Neural crest cell (in vitro differentiated cells): ENCODE measurements around the gene HAS3. TPM values are rescaled to one million over a fixed set of nuclear protein-coding genes. Genes with fewer than 3 reads are reported as not detected.
"Not testable (repeated sequence)": the region's sequence is repeated elsewhere in the genome, so short reads cannot be mapped to it uniquely, and the experiment has no call there.

Source experiments
- DNase-seq: peaks from one replicate; pipeline ENCODE4 v3.0.0; 2021; ENCODE audit warnings: low read depth, mixed read lengths, low spot score
- H3K27ac Mint-ChIP-seq: one replicate; pipeline ENCODE4 v1.8.0; 2021; ENCODE audit warnings: mild to moderate bottlenecking, mixed read lengths; ENCODE audit not compliant: unreplicated experiment
- H3K27me3 Mint-ChIP-seq: 2 replicates; pipeline ENCODE4 v1.8.0; 2021; ENCODE audit warnings: low read depth, mild to moderate bottlenecking, mixed read lengths
- H3K36me3 Mint-ChIP-seq: 2 replicates; pipeline ENCODE4 v1.8.0; 2021; ENCODE audit warnings: low read depth, mild to moderate bottlenecking, mixed read lengths
- H3K4me1 Mint-ChIP-seq: 2 replicates; pipeline ENCODE4 v1.8.0; 2021; ENCODE audit warnings: mixed read lengths
- H3K4me3 Mint-ChIP-seq: one replicate; pipeline ENCODE4 v1.8.0; 2021; ENCODE audit warnings: mild to moderate bottlenecking, mixed read lengths
- H3K9me3 Mint-ChIP-seq: 2 replicates; pipeline ENCODE4 v1.8.0; 2021; ENCODE audit warnings: mixed read lengths
- long read RNA-seq: library from polyadenylated mRNA; unstranded; transcript quantifications from one replicate; pipeline ENCODE4 v2.0.0, GENCODE V29; 2020
- total RNA-seq: library from RNA; stranded (reverse); gene quantifications from 2 replicates; pipeline ENCODE4 v1.2.1, GENCODE V29; 2021
- TF ChIP-seq, protein P1 (sequence below): fragments of 200-600 bp; sonication (generic); conservative IDR thresholded peaks from 2 replicates; pipeline ENCODE4 v1.5.0; 2021; ENCODE audit warnings: antibody characterized with exemption, mild to moderate bottlenecking

The HAS3 gene, protein sequence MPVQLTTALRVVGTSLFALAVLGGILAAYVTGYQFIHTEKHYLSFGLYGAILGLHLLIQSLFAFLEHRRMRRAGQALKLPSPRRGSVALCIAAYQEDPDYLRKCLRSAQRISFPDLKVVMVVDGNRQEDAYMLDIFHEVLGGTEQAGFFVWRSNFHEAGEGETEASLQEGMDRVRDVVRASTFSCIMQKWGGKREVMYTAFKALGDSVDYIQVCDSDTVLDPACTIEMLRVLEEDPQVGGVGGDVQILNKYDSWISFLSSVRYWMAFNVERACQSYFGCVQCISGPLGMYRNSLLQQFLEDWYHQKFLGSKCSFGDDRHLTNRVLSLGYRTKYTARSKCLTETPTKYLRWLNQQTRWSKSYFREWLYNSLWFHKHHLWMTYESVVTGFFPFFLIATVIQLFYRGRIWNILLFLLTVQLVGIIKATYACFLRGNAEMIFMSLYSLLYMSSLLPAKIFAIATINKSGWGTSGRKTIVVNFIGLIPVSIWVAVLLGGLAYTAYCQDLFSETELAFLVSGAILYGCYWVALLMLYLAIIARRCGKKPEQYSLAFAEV
- 2.9 and 4.2 TPM in 2 replicates for total RNA-seq
- long read RNA-seq, result 0 reads

DNA sequence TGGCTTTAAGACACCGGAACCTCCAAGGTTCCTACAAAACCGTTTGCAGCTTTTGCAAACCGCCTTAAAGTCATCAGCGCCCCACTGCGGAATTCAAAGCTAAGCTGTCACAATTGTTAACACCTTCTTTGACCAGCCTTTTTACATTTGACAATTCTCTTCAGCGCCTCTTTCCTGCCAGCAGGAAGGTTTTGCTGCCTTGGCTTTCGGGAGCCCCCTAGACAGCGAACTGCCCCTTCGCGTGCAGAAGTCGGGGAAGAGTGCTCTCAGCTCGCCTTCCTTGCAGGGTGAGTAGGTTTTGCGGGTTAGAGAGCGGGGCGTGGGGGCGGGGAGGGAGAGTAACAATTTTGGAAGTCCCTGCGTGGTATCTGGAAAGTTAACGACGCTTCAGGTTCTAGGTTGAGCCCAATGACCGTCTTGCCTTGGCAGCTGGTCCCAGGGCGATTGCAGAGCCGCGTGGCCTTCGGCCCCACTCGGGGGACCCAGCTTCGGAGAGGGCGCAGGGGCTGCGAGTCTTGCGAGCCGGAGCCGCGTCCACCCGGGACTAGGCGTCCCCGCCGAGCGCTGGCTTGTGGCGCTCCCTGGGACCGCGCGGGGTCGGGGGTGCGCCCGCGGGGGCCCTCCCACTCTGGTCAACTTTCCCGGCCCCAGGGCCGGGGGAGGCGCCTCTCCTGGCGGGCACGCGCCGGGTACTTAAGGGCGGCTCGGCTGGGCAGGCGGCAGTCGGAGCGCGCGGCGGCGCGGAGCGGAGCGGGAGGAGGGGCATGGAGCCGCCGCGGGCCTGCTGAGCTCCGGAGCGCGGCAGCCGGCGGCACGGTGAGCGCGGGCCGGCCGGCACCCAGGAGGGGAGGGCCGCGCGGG, at the start of gene HAS3:
TSS of gene HAS3 (plus strand) at position 153 of the 861 bp plus-strand sequence. CDS start 3,743 bp downstream, outside the sequence.
- H3K4me1 Mint-ChIP-seq, result peaks cover 27% of the 10 kb centered on the region
- TF ChIP-seq, protein P1, sequence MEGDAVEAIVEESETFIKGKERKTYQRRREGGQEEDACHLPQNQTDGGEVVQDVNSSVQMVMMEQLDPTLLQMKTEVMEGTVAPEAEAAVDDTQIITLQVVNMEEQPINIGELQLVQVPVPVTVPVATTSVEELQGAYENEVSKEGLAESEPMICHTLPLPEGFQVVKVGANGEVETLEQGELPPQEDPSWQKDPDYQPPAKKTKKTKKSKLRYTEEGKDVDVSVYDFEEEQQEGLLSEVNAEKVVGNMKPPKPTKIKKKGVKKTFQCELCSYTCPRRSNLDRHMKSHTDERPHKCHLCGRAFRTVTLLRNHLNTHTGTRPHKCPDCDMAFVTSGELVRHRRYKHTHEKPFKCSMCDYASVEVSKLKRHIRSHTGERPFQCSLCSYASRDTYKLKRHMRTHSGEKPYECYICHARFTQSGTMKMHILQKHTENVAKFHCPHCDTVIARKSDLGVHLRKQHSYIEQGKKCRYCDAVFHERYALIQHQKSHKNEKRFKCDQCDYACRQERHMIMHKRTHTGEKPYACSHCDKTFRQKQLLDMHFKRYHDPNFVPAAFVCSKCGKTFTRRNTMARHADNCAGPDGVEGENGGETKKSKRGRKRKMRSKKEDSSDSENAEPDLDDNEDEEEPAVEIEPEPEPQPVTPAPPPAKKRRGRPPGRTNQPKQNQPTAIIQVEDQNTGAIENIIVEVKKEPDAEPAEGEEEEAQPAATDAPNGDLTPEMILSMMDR, result peak; percentile 40
- peaks cover 6% of the 10 kb centered on the region for H3K36me3 Mint-ChIP-seq
- no peak within 1 kb of the TSS for H3K27ac Mint-ChIP-seq
- H3K27me3 Mint-ChIP-seq, result peaks cover 55% of the 10 kb centered on the region
- DNase-seq, result peak; percentile 58
- no peaks in the 10 kb centered on the region for H3K9me3 Mint-ChIP-seq
- peak within 1 kb of the TSS; percentile 96 for H3K4me3 Mint-ChIP-seq

DNA sequence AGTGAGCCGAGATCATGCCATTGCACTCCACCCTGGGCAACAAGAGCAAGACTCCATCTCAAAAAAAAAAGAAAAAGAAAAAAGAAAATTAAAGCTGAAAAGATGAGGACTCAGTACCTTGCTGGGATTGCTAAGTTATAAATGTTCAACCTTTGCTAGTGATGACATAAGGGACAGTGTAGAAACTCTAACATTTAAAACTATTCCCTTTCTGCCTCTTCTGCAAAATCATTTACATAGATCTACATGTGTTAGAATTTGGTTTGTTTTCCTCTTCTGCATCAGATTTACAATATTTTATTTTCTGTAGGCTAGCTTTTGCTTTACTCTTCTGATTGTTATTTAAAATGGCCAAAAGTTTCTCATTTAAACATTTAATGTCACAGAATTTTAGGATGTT, 49.5 kb upstream of the HAS3 start:
- Mint-ChIP-seq H3K27me3 (no peaks in the 10 kb centered on the region), H3K36me3 (no peaks in the 10 kb centered on the region), H3K4me1 (no peaks in the 10 kb centered on the region), H3K4me3 (no peak overlapping the region), H3K9me3 (no peaks in the 10 kb centered on the region), H3K27ac (no peak overlapping the region)
- TF ChIP-seq, protein P1, result no peak
- DNase-seq, result no peak

DNA sequence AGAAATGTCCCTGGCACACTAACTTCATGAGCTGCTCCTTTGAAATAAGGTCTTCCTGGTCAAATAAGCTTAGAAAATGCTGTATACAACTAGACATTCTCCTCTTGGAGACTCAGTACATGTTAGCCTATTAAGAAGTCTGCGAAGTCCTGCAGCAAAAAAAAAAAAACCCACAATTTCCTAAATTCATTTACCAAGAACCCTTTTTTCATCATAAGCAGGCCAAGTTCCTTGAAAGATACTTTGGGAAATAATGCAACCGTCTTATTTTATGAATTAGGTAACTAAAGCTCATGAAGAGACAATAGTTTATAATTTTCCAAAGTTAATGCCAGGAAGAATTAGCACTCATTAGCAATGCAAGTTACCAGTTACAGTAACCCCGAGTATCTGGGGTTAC, 49.0 kb upstream of the HAS3 start:
- Mint-ChIP-seq H3K4me3 (no peak overlapping the region), H3K9me3 (no peaks in the 10 kb centered on the region), H3K27me3 (no peaks in the 10 kb centered on the region), H3K4me1 (no peaks in the 10 kb centered on the region), H3K36me3 (no peaks in the 10 kb centered on the region), H3K27ac (no peak overlapping the region)
- TF ChIP-seq, protein P1, result no peak
- no peak for DNase-seq

DNA sequence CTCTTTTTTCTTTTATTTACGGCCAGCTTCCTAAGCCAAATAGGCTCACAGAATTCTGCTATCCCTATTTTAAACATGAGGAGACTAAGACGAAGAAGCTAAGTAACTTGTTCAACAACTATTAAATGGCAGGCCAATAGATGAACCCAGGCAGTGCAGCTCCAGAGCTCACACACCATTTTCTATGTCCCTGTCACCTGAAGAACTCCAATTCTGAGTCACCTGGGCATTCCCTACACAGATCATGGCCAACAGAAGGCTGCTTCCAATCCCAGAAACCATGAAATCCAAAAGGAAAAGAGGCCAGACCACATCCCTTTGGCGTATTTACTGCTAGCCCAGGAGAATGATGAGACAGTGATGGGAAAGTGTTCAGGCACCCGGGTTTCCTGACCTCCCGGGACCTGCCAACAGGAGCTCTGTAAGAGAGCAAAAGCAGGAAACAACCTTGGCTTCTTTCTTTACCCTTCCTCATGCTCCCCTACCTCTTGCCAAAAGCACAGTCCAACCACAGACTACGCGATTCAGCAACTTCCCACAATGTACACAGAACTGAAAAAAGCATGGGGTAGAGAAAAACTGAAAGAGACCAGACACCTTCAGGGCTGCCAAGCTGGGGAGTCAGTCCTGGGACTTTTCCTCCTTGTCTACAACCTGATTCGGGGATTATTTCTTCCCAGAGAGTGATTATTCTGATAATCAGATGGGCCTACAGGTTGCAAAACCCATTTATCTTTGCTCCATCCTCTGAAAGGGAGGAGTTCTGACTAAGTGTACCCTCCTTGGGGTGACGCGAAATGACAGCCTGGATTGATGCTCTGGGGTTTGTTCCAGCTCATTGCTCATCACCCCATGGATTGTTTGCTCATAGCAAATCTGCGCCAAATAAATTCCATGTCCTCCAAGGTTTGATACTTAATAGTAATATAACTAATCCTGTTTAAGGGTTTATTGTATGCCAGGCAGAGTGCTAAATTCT, 47.8 kb upstream of the HAS3 start:
- Mint-ChIP-seq H3K27me3 (no peaks in the 10 kb centered on the region), H3K27ac (no peak overlapping the region), H3K9me3 (no peaks in the 10 kb centered on the region), H3K36me3 (no peaks in the 10 kb centered on the region), H3K4me3 (no peak overlapping the region), H3K4me1 (no peaks in the 10 kb centered on the region)
- TF ChIP-seq, protein P1, result no peak
- DNase-seq, result no peak

DNA sequence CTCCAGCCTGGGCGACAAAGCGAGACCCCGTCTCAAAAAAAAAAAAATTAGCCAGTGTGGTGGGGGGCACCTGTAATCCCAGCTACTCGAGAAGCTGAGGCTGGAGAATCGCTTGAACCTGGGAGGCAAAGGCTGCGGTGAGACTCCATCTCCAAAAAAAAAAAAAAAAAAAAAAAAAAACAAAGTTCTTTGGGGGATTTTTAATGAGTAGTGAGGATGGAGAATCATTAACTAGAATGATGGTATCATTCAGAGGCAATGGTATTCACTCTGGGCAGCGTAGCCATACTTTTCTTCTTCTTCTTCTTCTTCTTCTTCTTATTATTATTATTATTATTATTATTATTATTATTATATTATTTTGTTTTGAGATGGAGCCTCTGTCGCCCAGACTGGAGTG, 42.0 kb upstream of the HAS3 start:
- H3K27me3 Mint-ChIP-seq, DNase-seq, H3K36me3 Mint-ChIP-seq, H3K9me3 Mint-ChIP-seq, H3K4me3 Mint-ChIP-seq, H3K27ac Mint-ChIP-seq: not testable (repeated sequence)
- peaks cover 23% of the 10 kb centered on the region for H3K4me1 Mint-ChIP-seq
